K562 (cell line): ENCODE data around the gene CHTOP. TPM values are rescaled to one million over a fixed set of nuclear protein-coding genes. Genes with fewer than 3 reads are reported as not detected.

ENCODE experiments used
- C11orf30 ChIP-seq: fragments of 450-650 bp; IDR thresholded peaks from 2 replicates; pipeline ENCODE4 v1.6.1; 2016; ENCODE audit warnings: low read depth, mild to moderate bottlenecking
- CEBPB ChIP-seq: fragments of 450-650 bp; IDR thresholded peaks from 2 replicates; pipeline ENCODE4 v1.6.1; 2016; ENCODE audit warnings: missing genetic modification characterization, missing compliant biosample characterization
- EHMT2 ChIP-seq: fragments of 450-650 bp; IDR thresholded peaks from 2 replicates; pipeline ENCODE4 v1.6.1; 2018; ENCODE audit warnings: antibody characterized with exemption
- ELF2 ChIP-seq: fragments of 250-450 bp; sonication (Bioruptor Pico); IDR thresholded peaks from 2 replicates; pipeline ENCODE4 v1.5.0; 2021; ENCODE audit warnings: mild to moderate bottlenecking
- GTF2F1 ChIP-seq: IDR thresholded peaks from 2 replicates; pipeline ENCODE4 v1.6.1; 2011; ENCODE audit warnings: low read depth, low read length, improper control_type of control experiment
- L3MBTL2 ChIP-seq: fragments of 450-650 bp; IDR thresholded peaks from 2 replicates; pipeline ENCODE4 v1.6.1; 2016; ENCODE audit warnings: mild to moderate bottlenecking, moderate library complexity
- MAFG ChIP-seq: fragments of 450-650 bp; conservative IDR thresholded peaks from 2 replicates; pipeline ENCODE4 v1.6.1; 2016; ENCODE audit warnings: missing genetic modification characterization, missing compliant biosample characterization
- NCOA1 ChIP-seq: fragments of 450-650 bp; IDR thresholded peaks from 2 replicates; pipeline ENCODE4 v1.6.1; 2016; ENCODE audit warnings: low read depth
- PML ChIP-seq: IDR thresholded peaks from 2 replicates; pipeline ENCODE4 v1.6.1; 2012; ENCODE audit warnings: low read length, inconsistent platforms
- POLR3G ChIP-seq: IDR thresholded peaks from 2 replicates; pipeline ENCODE4 v1.6.1; 2011; ENCODE audit not compliant: insufficient read length, insufficient replicate concordance; ENCODE audit errors: extremely low read depth
- PRPF4 ChIP-seq: fragments of 200-400 bp; formaldehyde crosslinking; IDR thresholded peaks from one replicate; pipeline ENCODE4 v1.6.1; 2017; ENCODE audit warnings: low read length, low read depth, mild to moderate bottlenecking; ENCODE audit not compliant: insufficient read depth, poor library complexity, severe bottlenecking
- RUNX1 ChIP-seq: sonication (generic); IDR thresholded peaks from 2 replicates; pipeline ENCODE4 v1.6.1; 2016; ENCODE audit warnings: antibody characterized with exemption, low read depth
- SNIP1 ChIP-seq: fragments of 450-650 bp; IDR thresholded peaks from 2 replicates; pipeline ENCODE4 v1.7.1; 2017; ENCODE audit warnings: low read depth, mild to moderate bottlenecking
- SUPT5H ChIP-seq: fragments of 450-650 bp; IDR thresholded peaks from 2 replicates; pipeline ENCODE4 v1.6.1; 2016
- ZC3H11A ChIP-seq: IDR thresholded peaks from 2 replicates; pipeline ENCODE4 v1.6.1; 2012; ENCODE audit warnings: low read depth, low read length, improper control_type of control experiment
- ZNF140 ChIP-seq: fragments of 250-450 bp; sonication (Bioruptor Pico); IDR thresholded peaks from 2 replicates; pipeline ENCODE4 v1.8.0; 2021; ENCODE audit warnings: moderate library complexity, mild to moderate bottlenecking, inconsistent platforms
- ZNF384 ChIP-seq: IDR thresholded peaks from 2 replicates; pipeline ENCODE4 v1.6.1; 2012; ENCODE audit warnings: low read depth, low read length, improper control_type of control experiment
- ZNF609 ChIP-seq: sonication (generic); formaldehyde crosslinking; IDR thresholded peaks from 2 replicates; pipeline ENCODE4 v1.8.1; 2023; ENCODE audit warnings: missing genetic modification reagents, mild to moderate bottlenecking, borderline replicate concordance
- polyA plus RNA-seq, 8 experiments: library from polyadenylated mRNA; depleted of rRNA in 4 of 8; stranded (reverse) in 5 of 8; unstranded in 3 of 8; fragments of >200 nt; fragmentation: Nextera tagmentation in 2 of 8; fragmentation: Illumina TruSeq in 1 of 8; extraction: Ambion mirVana in 2 of 8; extraction: Trizol in 1 of 8; gene quantifications; 2 replicates each; pipeline versions ENCODE4 v1.2.1 to v1.2.3, GENCODE V29; 2011 to 2014; ENCODE audit warnings: inconsistent platforms in 1 of 8, missing spikeins in 1 of 8
- total RNA-seq, 7 experiments: library from RNA; depleted of rRNA in 6 of 7; stranded (reverse); fragments of >200 nt in 6 of 7; fragmentation: Illumina TruSeq in 2 of 7; extraction: Trizol in 2 of 7; gene quantifications; 2 replicates each; pipeline versions ENCODE4 v1.2.1 to v1.2.3, GENCODE V29; 2011 to 2021; ENCODE audit warnings: low replicate concordance in 1 of 7
- TF ChIP-seq, protein P1 (sequence below): sonication (generic); formaldehyde crosslinking; IDR thresholded peaks from 2 replicates; pipeline ENCODE4 v1.8.1; 2023; ENCODE audit warnings: mild to moderate bottlenecking, missing genetic modification reagents
- TF ChIP-seq, protein P2 (sequence below): fragments of 450-650 bp; IDR thresholded peaks from 2 replicates; pipeline ENCODE4 v1.6.1; 2016; ENCODE audit warnings: missing biosample characterization, missing genetic modification characterization

CHTOP gene
- total and polyA plus RNA-seq, 9 of the 15 experiments (the other 6 are each of a cell fraction or from before 2014, with no cell fraction given): 10.2 to 91.8 (median 60.8) TPM

GRCh38 chr1:153658400-153659174, 24.7 kb downstream of the CHTOP start, which contains the start of gene SNAPIN (continued):
- TF ChIP-seq GTF2F1 (no peak), ZNF384 (no peak), POLR3G (no peak), MAFG (tag) (no peak), PRPF4 (no peak), C11orf30 (no peak), EHMT2 (no peak), CEBPB (tag) (no peak), ZNF609 (CRISPR knock-in tag) (no peak), ELF2 (CRISPR knock-in tag) (no peak), ZNF140 (CRISPR knock-in tag) (no peak), ZC3H11A (no peak), L3MBTL2 (peak; percentile 51), SNIP1 (no peak), PML (0 out of 2 replicates have a peak, but pooled peaks have one; percentile 49), SUPT5H (peak; percentile 86), RUNX1 (no peak), NCOA1 (no peak)
- TF ChIP-seq, protein P1, sequence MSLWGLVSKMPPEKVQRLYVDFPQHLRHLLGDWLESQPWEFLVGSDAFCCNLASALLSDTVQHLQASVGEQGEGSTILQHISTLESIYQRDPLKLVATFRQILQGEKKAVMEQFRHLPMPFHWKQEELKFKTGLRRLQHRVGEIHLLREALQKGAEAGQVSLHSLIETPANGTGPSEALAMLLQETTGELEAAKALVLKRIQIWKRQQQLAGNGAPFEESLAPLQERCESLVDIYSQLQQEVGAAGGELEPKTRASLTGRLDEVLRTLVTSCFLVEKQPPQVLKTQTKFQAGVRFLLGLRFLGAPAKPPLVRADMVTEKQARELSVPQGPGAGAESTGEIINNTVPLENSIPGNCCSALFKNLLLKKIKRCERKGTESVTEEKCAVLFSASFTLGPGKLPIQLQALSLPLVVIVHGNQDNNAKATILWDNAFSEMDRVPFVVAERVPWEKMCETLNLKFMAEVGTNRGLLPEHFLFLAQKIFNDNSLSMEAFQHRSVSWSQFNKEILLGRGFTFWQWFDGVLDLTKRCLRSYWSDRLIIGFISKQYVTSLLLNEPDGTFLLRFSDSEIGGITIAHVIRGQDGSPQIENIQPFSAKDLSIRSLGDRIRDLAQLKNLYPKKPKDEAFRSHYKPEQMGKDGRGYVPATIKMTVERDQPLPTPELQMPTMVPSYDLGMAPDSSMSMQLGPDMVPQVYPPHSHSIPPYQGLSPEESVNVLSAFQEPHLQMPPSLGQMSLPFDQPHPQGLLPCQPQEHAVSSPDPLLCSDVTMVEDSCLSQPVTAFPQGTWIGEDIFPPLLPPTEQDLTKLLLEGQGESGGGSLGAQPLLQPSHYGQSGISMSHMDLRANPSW (CRISPR knock-in tag): no peak
- TF ChIP-seq, protein P2, sequence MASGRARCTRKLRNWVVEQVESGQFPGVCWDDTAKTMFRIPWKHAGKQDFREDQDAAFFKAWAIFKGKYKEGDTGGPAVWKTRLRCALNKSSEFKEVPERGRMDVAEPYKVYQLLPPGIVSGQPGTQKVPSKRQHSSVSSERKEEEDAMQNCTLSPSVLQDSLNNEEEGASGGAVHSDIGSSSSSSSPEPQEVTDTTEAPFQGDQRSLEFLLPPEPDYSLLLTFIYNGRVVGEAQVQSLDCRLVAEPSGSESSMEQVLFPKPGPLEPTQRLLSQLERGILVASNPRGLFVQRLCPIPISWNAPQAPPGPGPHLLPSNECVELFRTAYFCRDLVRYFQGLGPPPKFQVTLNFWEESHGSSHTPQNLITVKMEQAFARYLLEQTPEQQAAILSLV (tag): no peak
